ENCODE results near the gene FAM131A. TPM values are rescaled to one million over a fixed set of nuclear protein-coding genes. Genes with fewer than 3 reads are reported as not detected.

Gene FAM131A
- total and polyA plus RNA-seq, 9 of the 15 experiments (the other 6 are each of a cell fraction or from before 2014, with no cell fraction given) = 0.48 to 11.1 (median 4.3) TPM

DNA sequence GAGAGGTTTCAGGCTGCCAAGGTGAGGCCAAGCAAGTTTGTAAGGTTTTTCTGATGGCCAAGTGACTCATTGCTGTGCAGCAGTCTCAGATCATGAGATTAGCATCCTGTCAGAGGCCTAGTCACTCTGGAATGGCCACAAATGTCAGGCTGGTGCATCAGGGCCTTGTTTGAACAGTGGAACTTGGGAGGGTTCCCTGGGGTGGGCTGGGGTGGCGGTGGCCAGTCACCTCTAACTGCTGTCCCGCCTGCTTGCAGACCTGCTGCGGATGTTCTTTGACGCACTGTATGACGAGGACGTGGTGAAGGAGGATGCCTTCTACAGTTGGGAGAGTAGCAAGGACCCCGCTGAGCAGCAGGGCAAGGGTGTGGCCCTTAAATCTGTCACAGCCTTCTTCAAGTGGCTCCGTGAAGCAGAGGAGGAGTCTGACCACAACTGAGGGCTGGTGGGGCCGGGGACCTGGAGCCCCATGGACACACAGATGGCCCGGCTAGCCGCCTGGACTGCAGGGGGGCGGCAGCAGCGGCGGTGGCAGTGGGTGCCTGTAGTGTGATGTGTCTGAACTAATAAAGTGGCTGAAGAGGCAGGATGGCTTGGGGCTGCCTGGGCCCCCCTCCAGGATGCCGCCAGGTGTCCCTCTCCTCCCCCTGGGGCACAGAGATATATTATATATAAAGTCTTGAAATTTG, 2.8 kb upstream of the FAM131A start:
- Histone ChIP-seq H3K9me3 (replicated peaks; ENCODE audit: control insufficient read depth, insufficient read depth, low read depth, low read length) (no peaks in the 10 kb centered on the region), H3K79me2 (ENCODE audit: control insufficient read depth, insufficient read depth, low read length) (peaks cover 17% of the 10 kb centered on the region), H4K20me1 (replicated peaks; ENCODE audit: control insufficient read depth, insufficient read depth, low read length) (peaks cover 24% of the 10 kb centered on the region), H3K27me3 (ENCODE audit: control insufficient read depth in 2 of 2, insufficient read depth in 2 of 2, low read length in 2 of 2) (no peaks in the 10 kb centered on the region), H3K27ac (ENCODE audit: extremely low read depth, low read depth, low read length) (peak overlapping the region; percentile 83), H3K4me3 (no peak overlapping the region), H3K4me1 (replicated peaks in 1 of 2; ENCODE audit: control insufficient read depth in 2 of 2, insufficient read depth in 2 of 2, low read length in 2 of 2) (peaks cover 51 to 62% of the 10 kb centered on the region in 2 experiments), H3K36me3 (ENCODE audit: control insufficient read depth, insufficient read depth, low read length) (peaks cover 59% of the 10 kb centered on the region), H3K9me1 (ENCODE audit: control insufficient read depth, insufficient read depth, low read length) (peaks cover 11% of the 10 kb centered on the region), H2AFZ (ENCODE audit: low read depth, low read length) (no peak overlapping the region), H3K9ac (ENCODE audit: insufficient read depth in 1 of 2, low read depth in 2 of 2, low read length in 2 of 2) (peak overlapping the region in 1 of 2 experiments; percentile 56; a peak in 1 of 4 replicates), H3K4me2 (ENCODE audit: insufficient read depth, low read length) (no peak overlapping the region)
- ATAC-seq (peak; percentile 48), FAIRE-seq (peak; percentile 87), DNase-seq (ENCODE audit: extremely low read depth in 1 of 4, low spot score in 3 of 4) (peak in 2 of 4 experiments; percentile 62 to 76)
- in situ Hi-C loops (cut with MboI) (no loop called here), intact Hi-C loops (cut with micrococcal nuclease) (no loop called here)
- ChIA-PET POLR2A (no interaction called here), CTCF (ENCODE audit: low intra/inter-chr PET ratio) (no interaction called here)
- 32% methylated on average over 15 of the region's 15 CpGs for WGBS (ENCODE audit: insufficient coverage, low coverage, missing lambda C conversion rate)
- BruUV-seq (replicated peaks) = no TSS peak
- TF ChIP-seq, protein P1, sequence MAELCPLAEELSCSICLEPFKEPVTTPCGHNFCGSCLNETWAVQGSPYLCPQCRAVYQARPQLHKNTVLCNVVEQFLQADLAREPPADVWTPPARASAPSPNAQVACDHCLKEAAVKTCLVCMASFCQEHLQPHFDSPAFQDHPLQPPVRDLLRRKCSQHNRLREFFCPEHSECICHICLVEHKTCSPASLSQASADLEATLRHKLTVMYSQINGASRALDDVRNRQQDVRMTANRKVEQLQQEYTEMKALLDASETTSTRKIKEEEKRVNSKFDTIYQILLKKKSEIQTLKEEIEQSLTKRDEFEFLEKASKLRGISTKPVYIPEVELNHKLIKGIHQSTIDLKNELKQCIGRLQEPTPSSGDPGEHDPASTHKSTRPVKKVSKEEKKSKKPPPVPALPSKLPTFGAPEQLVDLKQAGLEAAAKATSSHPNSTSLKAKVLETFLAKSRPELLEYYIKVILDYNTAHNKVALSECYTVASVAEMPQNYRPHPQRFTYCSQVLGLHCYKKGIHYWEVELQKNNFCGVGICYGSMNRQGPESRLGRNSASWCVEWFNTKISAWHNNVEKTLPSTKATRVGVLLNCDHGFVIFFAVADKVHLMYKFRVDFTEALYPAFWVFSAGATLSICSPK (IDR thresholded peaks at IDR 0.05; ENCODE audit: borderline replicate concordance) = no peak
- TF ChIP-seq ZNF311 (CRISPR knock-in tag; IDR thresholded peaks at IDR 0.05) = no peak
- TF ChIP-seq HDAC1 (IDR thresholded peaks at IDR 0.05) = peak in 1 of 2 experiments; percentile 50; a peak in 2 of 4 replicates
- TF ChIP-seq MEIS2 (IDR thresholded peaks at IDR 0.05; ENCODE audit: partially characterized antibody) = peak; percentile 73
- TF ChIP-seq CXXC5 (CRISPR knock-in tag; IDR thresholded peaks at IDR 0.05) = peak; percentile 38; the same call in 1 of the 2 replicates
- peak; percentile 59 for TF ChIP-seq POLR2G (IDR thresholded peaks at IDR 0.05; ENCODE audit: low read depth, low read length)
- no peak for TF ChIP-seq NFIX (CRISPR knock-in tag; IDR thresholded peaks at IDR 0.05; ENCODE audit: low read depth)
- no peak for TF ChIP-seq HNRNPUL1 (IDR thresholded peaks at IDR 0.05; ENCODE audit: low read length)
- no peak for TF ChIP-seq MAFF (IDR thresholded peaks at IDR 0.05; ENCODE audit: low read length)
- 0 out of 4 replicates have a peak, but pooled peaks of 1 of the 2 experiments have one; percentile 64 for TF ChIP-seq BCLAF1 (IDR thresholded peaks at IDR 0.05; ENCODE audit: borderline replicate concordance in 1 of 2, control insufficient read depth in 1 of 2, low read depth in 2 of 2, low read length in 1 of 2)
- TF ChIP-seq MNT (conservative IDR thresholded peaks at IDR 0.05) = 0 out of 4 replicates have a peak, but pooled peaks of 1 of the 2 experiments have one; percentile 30
- TF ChIP-seq NEUROD1 (IDR thresholded peaks at IDR 0.05; ENCODE audit: borderline replicate concordance, low read depth, low read length, partially characterized antibody) = no peak
- TF ChIP-seq SETDB1 (IDR thresholded peaks at IDR 0.05; ENCODE audit: low read length) = no peak
- TF ChIP-seq MEF2A (IDR thresholded peaks at IDR 0.05; ENCODE audit: control insufficient read depth, low read depth, low read length) = no peak
